Hematopoietic multipotent progenitor cell treated with erythropoietin and hydrocortisone succinate and interleukin-3 and kit ligand, for 6 days (in vitro differentiated cells): ENCODE measurements around the gene MAL.

Experiments used
- DNase-seq: peaks from one replicate; pipeline ENCODE4 v3.0.0-alpha.2; 2015

The MAL gene

GRCh38 chr2:94997981-94998930 is 27.3 kb upstream of the MAL start:
- no peak for DNase-seq

- DNase-seq, result no peak
These were observed 26.1 kb upstream of the MAL start for GRCh38 chr2:94999431-94999883.

GRCh38 chr2:95001051-95001562 is 24.4 kb upstream of the MAL start:
- no peak for DNase-seq

GRCh38 chr2:95001701-95002100 is 23.8 kb upstream of the MAL start:
- DNase-seq, result no peak

- DNase-seq, result no peak
These were observed 23.0 kb upstream of the MAL start for GRCh38 chr2:95002498-95002897.

GRCh38 chr2:95004287-95004686 is 21.2 kb upstream of the MAL start:
- DNase-seq, result no peak

- DNase-seq, result no peak
These were observed 20.8 kb upstream of the MAL start for GRCh38 chr2:95004711-95005110.

- no peak for DNase-seq
These were observed 19.8 kb upstream of the MAL start for GRCh38 chr2:95005726-95006125.

- DNase-seq, result no peak
These were observed 18.9 kb upstream of the MAL start for GRCh38 chr2:95006588-95006987.

GRCh38 chr2:95007031-95007609 is 18.4 kb upstream of the MAL start:
- DNase-seq, result no peak

- DNase-seq, result no peak
These were observed 17.7 kb upstream of the MAL start for GRCh38 chr2:95007822-95008221.

GRCh38 chr2:95008306-95008705 is 17.2 kb upstream of the MAL start:
- DNase-seq, result no peak

GRCh38 chr2:95008996-95009395 is 16.5 kb upstream of the MAL start:
- DNase-seq, result no peak

- DNase-seq, result no peak
These were observed 16.1 kb upstream of the MAL start for GRCh38 chr2:95009412-95009811.

GRCh38 chr2:95010126-95010525 is 15.4 kb upstream of the MAL start:
- DNase-seq, result no peak

- DNase-seq, result no peak
These were observed 14.8 kb upstream of the MAL start for GRCh38 chr2:95010718-95011117.

- no peak for DNase-seq
These were observed 12.5 kb upstream of the MAL start for GRCh38 chr2:95012881-95013550.

GRCh38 chr2:95013726-95014125 is 11.8 kb upstream of the MAL start:
- no peak for DNase-seq

- DNase-seq, result no peak
These were observed 11.3 kb upstream of the MAL start for GRCh38 chr2:95014126-95014708.

- DNase-seq, result no peak
These were observed 10.1 kb upstream of the MAL start for GRCh38 chr2:95015261-95015912.

GRCh38 chr2:95016616-95017015 is 8.9 kb upstream of the MAL start:
- DNase-seq, result no peak

- no peak for DNase-seq
These were observed 8.4 kb upstream of the MAL start for GRCh38 chr2:95017071-95017501.

- DNase-seq, result no peak
These were observed 7.7 kb upstream of the MAL start for GRCh38 chr2:95017836-95018235.
